Esophagus squamous epithelium (tissue), 5 donors: ENCODE data around the gene SLC7A6. TPM values are rescaled to one million over a fixed set of nuclear protein-coding genes. Genes with fewer than 3 reads are reported as not detected.

Experiments
- DNase-seq: peaks from one replicate; lab custom pipeline; 2025; lab: John Stamatoyannopoulos, UW
- H3K27ac ChIP-seq, 4 donors: fragments of 200-600 bp; sonication (generic); one replicate each; pipeline ENCODE4 v1.5.1; 2016 to 2019; ENCODE audit warnings: mild to moderate bottlenecking in 1 of 4
- H3K27me3 ChIP-seq, 4 donors: fragments of 200-600 bp; sonication (generic); 1 replicate in 3 of 4; 2 replicates in 1 of 4; pipeline versions ENCODE4 v1.5.1 to v1.6.0; 2017 to 2021; ENCODE audit warnings: antibody characterized with exemption in 1 of 4
- H3K36me3 ChIP-seq, 3 donors: fragments of 200-600 bp; sonication (generic); one replicate each; pipeline ENCODE4 v1.5.1; 2016 to 2019
- H3K4me1 ChIP-seq, 3 donors: fragments of 200-600 bp; sonication (generic); one replicate each; pipeline ENCODE4 v1.5.1; 2017 to 2019
- H3K4me3 ChIP-seq, 4 donors: fragments of 200-600 bp; sonication (generic); 1 replicate in 3 of 4; 2 replicates in 1 of 4; pipeline ENCODE4 v1.5.1; 2016 to 2019; ENCODE audit warnings: mild to moderate bottlenecking in 2 of 4, moderate library complexity in 1 of 4
- H3K9me3 ChIP-seq, 3 donors: fragments of 200-600 bp; sonication (generic); one replicate each; pipeline ENCODE4 v1.5.1; 2016 to 2019
- CTCF ChIP-seq, 6 experiments: fragments of 450-650 bp in 4 of 6; fragments of 200-600 bp in 2 of 6; sonication (generic) in 2 of 6; IDR thresholded peaks; one replicate each; pipeline ENCODE4 v1.5.1; 2016 to 2019; ENCODE audit warnings: antibody characterized with exemption in 6 of 6, mild to moderate bottlenecking in 4 of 6, moderate library complexity in 4 of 6
- POLR2A ChIP-seq, 4 donors: fragments of 450-650 bp; IDR thresholded peaks; one replicate each; pipeline ENCODE4 v1.6.1; 2017; ENCODE audit warnings: antibody characterized with exemption in 4 of 4, mild to moderate bottlenecking in 4 of 4, moderate library complexity in 3 of 4
- WGBS, 2 donors: methylation state at CpG; one replicate each; pipeline ENCODE4 v1.1.5; 2018; 5-methylcytosine and 5-hydroxymethylcytosine counted together
- intact Hi-C: fragments of 100-400 bp; cut with DNase I; formaldehyde crosslinking; loops from one replicate; pipeline ENCODE4 v1.15.0; 2022
- total RNA-seq, 4 donors: library from RNA; depleted of rRNA; stranded (reverse); fragments of >200 nt; gene quantifications; one replicate each; pipeline ENCODE4 v1.1.0, GENCODE V29; 2016
- donor health status: DM: yes; HTN: yes; CAD: no.

The SLC7A6 gene
- total RNA-seq, 4 donors from 2014 or later: 5.7 to 28.2 (median 7.9) TPM

DNA sequence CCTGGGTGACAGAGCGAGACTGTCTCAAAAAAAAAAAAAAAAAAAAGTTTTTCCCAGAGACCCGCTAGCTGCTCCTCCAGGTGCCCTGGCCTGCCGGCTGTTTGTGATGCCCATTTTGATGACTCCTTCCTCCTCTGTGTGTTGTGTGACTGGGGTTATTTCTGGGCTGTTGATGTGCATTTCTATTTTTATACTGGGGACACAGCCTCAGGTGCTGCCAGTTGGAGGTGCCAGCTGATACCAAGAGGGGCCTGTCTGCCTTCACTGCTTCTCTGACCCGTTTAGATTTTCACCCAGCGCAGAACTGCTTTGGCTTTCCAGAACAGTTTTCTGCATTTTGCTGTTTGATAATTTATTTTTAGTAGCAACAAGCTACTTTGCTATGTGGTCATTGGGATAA, 12.5 kb upstream of the SLC7A6 start:
- H3K27me3 ChIP-seq: no peaks in the 10 kb centered on the region
- DNase-seq: no peak
- intact Hi-C loops: loop anchor here (10.0 kb wide), 1 partner anchor 63 kb away; the partner anchor contains the start of genes PRMT7 and SLC7A6OS
- H3K4me3 ChIP-seq: no peak overlapping the region
- peaks cover 0 to 81% (median 13%) of the 10 kb centered on the region in 3 donors for H3K36me3 ChIP-seq
- no peaks in the 10 kb centered on the region for H3K9me3 ChIP-seq
- H3K4me1 ChIP-seq: peaks cover 0 to 14% (median 9%) of the 10 kb centered on the region in 3 donors
- 82 to 87% methylated on average over 5 of the region's 5 CpGs for whole genome bisulfite sequencing, 2 donors
- TF ChIP-seq POLR2A (IDR thresholded peaks at IDR 0.05): no peak
- TF ChIP-seq CTCF (IDR thresholded peaks at IDR 0.05): no peak
- H3K27ac ChIP-seq: no peak overlapping the region

- Histone ChIP-seq H3K27me3 (no peaks in the 10 kb centered on the region), H3K36me3 (peaks cover 0 to 86% (median 13%) of the 10 kb centered on the region in 3 donors), H3K4me3 (no peak overlapping the region), H3K27ac (no peak overlapping the region), H3K4me1 (peaks cover under 1 to 14% (median 4%) of the 10 kb centered on the region in 3 donors), H3K9me3 (no peaks in the 10 kb centered on the region)
- no peak for DNase-seq
- WGBS, 2 donors: 76 to 88% methylated on average over 3 to 5 of the region's 5 CpGs
- intact Hi-C loops: loop anchor here (10.0 kb wide), 1 partner anchor 62 kb away; the partner anchor contains the start of genes PRMT7 and SLC7A6OS
- TF ChIP-seq CTCF (IDR thresholded peaks at IDR 0.05) (no peak), POLR2A (IDR thresholded peaks at IDR 0.05) (no peak)
Observed at GRCh38 chr16:68252383-68252782, 11.9 kb upstream of the SLC7A6 start.

GRCh38 chr16:68253721-68254120, 10.6 kb upstream of the SLC7A6 start:
- TF ChIP-seq POLR2A (IDR thresholded peaks at IDR 0.05) (no peak), CTCF (IDR thresholded peaks at IDR 0.05) (no peak)
- Histone ChIP-seq H3K36me3 (peaks cover 0 to 99% (median 13%) of the 10 kb centered on the region in 3 donors), H3K27me3 (no peaks in the 10 kb centered on the region), H3K9me3 (no peaks in the 10 kb centered on the region), H3K4me3 (no peak overlapping the region), H3K27ac (no peak overlapping the region), H3K4me1 (peaks cover 3 to 15% (median 8%) of the 10 kb centered on the region in 3 donors)
- WGBS, 2 donors: 90 to 92% methylated on average over 2 to 4 of the region's 4 CpGs
- no peak for DNase-seq
- intact Hi-C loops: loop anchor here (10.0 kb wide), 1 partner anchor 61 kb away; the partner anchor contains the start of genes PRMT7 and SLC7A6OS

- Histone ChIP-seq H3K27ac (no peak overlapping the region), H3K9me3 (no peaks in the 10 kb centered on the region), H3K4me3 (no peak overlapping the region), H3K27me3 (no peaks in the 10 kb centered on the region), H3K36me3 (peaks cover 6 to 99% (median 12%) of the 10 kb centered on the region in 3 donors), H3K4me1 (peaks cover 3 to 15% (median 8%) of the 10 kb centered on the region in 3 donors)
- intact Hi-C loops: loop anchor here (10.0 kb wide), 1 partner anchor 59 kb away; the partner anchor contains the start of genes PRMT7 and SLC7A6OS
- 94 to 95% methylated on average over 4 to 10 of the region's 18 CpGs for WGBS, 2 donors
- DNase-seq: no peak
- no peak for TF ChIP-seq CTCF (IDR thresholded peaks at IDR 0.05)
- no peak for TF ChIP-seq POLR2A (IDR thresholded peaks at IDR 0.05)
Observed at GRCh38 chr16:68255712-68256111, 8.6 kb upstream of the SLC7A6 start.

DNA sequence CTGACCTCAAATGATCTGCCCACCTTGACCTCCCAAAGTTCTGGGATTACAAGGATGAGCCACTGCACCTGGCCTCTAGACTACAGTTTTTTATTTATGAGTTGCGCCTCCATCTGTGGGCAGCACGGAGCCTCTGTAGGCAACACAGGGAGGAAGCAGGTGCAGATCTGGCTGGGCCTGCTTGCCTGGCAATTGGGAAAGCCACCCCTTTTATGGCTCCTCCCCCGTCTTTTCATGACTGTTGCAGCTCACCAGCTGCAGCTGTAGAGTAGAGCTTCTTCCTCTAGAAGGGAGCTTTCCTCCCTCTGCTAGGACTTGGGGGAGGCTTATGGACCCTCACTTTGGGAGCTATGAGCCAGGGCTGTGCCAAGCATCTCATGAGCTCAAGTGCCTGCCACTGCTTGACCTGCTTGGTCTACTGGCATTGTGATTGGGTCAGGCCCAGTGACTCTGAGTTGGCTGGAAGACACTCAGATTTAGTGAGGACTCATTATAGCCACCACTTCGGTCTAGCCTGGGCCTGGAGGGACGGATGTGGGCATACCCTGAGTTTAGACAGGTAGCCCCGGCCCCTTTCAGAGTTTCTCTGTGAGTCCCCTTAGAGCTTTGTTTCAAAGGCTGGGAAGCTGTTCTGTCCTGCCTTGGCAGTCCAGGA, 6.9 kb upstream of the SLC7A6 start:
- Histone ChIP-seq H3K36me3 (peaks cover 6 to 84% (median 12%) of the 10 kb centered on the region in 3 donors), H3K4me3 (no peak overlapping the region), H3K27ac (peak overlapping the region; percentile 38 to 78 (median 50)), H3K4me1 (peaks cover 3 to 21% (median 8%) of the 10 kb centered on the region in 3 donors), H3K9me3 (no peaks in the 10 kb centered on the region), H3K27me3 (no peaks in the 10 kb centered on the region)
- intact Hi-C loops: loop anchor here (10.0 kb wide), 1 partner anchor 57 kb away; the partner anchor contains the start of genes PRMT7 and SLC7A6OS
- no peak for TF ChIP-seq CTCF (IDR thresholded peaks at IDR 0.05)
- no peak for TF ChIP-seq POLR2A (IDR thresholded peaks at IDR 0.05)
- DNase-seq: no peak
- WGBS, 2 donors: 66 to 87% methylated on average over 5 to 6 of the region's 6 CpGs
